A673 (cell line): ENCODE results near the gene POLR1A. TPM values are rescaled to one million over a fixed set of nuclear protein-coding genes. Genes with fewer than 3 reads are reported as not detected.

ENCODE experiments used
- BruUV-seq: library from RNA; stranded (reverse); fragments of 400-500 nt; replicated peaks from 2 replicates; lab custom pipeline; 2021; lab: Mats Ljungman, UMichigan
- CTCF ChIA-PET: fragments of 300-600 bp; sonication (Branson Sonifier 250); formaldehyde crosslinking; loops from one replicate; lab custom pipeline; 2022; ENCODE audit warnings: antibody characterized with exemption; lab: Charles Lee
- POLR2A ChIA-PET: fragments of 300-600 bp; sonication (Branson Sonifier 250); formaldehyde crosslinking; loops from one replicate; lab custom pipeline; 2022; ENCODE audit warnings: antibody characterized with exemption; ENCODE audit not compliant: low non-redundant PET; lab: Charles Lee
- DNase-seq: peaks from one replicate; pipeline ENCODE4 v3.0.0-alpha.2; 2015; ENCODE audit warnings: low spot score
- H3K27ac ChIP-seq: fragments of 200-600 bp; sonication (generic); 2 replicates; pipeline ENCODE4 v1.5.1; 2016; ENCODE audit warnings: mixed run types, low read depth, mild to moderate bottlenecking, mixed read lengths, antibody characterized with exemption, low read length; ENCODE audit not compliant: poor library complexity, severe bottlenecking
- H3K27me3 ChIP-seq: fragments of 200-600 bp; sonication (generic); replicated peaks from 2 replicates; pipeline ENCODE4 v1.6.1; 2017; ENCODE audit warnings: mixed run types, low read depth, mild to moderate bottlenecking, mixed read lengths, antibody characterized with exemption, low read length; ENCODE audit not compliant: insufficient read depth, poor library complexity
- H3K36me3 ChIP-seq: fragments of 200-600 bp; sonication (generic); 2 replicates; pipeline ENCODE4 v1.6.1; 2016; ENCODE audit warnings: mixed run types, mild to moderate bottlenecking, mixed read lengths, antibody characterized with exemption, low read length; ENCODE audit not compliant: insufficient read depth, poor library complexity, severe bottlenecking
- H3K4me1 ChIP-seq: fragments of 200-600 bp; sonication (generic); 2 replicates; pipeline ENCODE4 v1.6.1; 2017; ENCODE audit warnings: mixed run types, mild to moderate bottlenecking, mixed read lengths, antibody characterized with exemption, low read length; ENCODE audit not compliant: insufficient read depth, poor library complexity, severe bottlenecking
- H3K4me3 ChIP-seq: fragments of 200-600 bp; sonication (generic); 2 replicates; pipeline ENCODE4 v1.5.1; 2016; ENCODE audit warnings: low read depth, mixed run types, mild to moderate bottlenecking, mixed read lengths, low read length; ENCODE audit not compliant: poor library complexity, severe bottlenecking
- H3K9me3 ChIP-seq: fragments of 200-600 bp; sonication (generic); 2 replicates; pipeline ENCODE4 v1.6.1; 2016; ENCODE audit warnings: mixed run types, low read depth, mild to moderate bottlenecking, mixed read lengths, antibody characterized with exemption, low read length; ENCODE audit not compliant: poor library complexity, severe bottlenecking
- CTCF ChIP-seq: fragments of 300-800, 200-600 bp; sonication (generic); conservative IDR thresholded peaks from 2 replicates; pipeline ENCODE4 v1.5.1; 2017; ENCODE audit warnings: low read depth, mild to moderate bottlenecking, antibody characterized with exemption, low read length, moderate library complexity, mixed read lengths
- EZH2 ChIP-seq: fragments of 200-600 bp; sonication (generic); IDR thresholded peaks from 2 replicates; pipeline ENCODE4 v1.6.1; 2017; ENCODE audit warnings: borderline replicate concordance, low read depth, mild to moderate bottlenecking, mixed read lengths, antibody characterized with exemption, low read length; ENCODE audit not compliant: poor library complexity, severe bottlenecking
- intact Hi-C: fragments of 100-400 bp; cut with micrococcal nuclease; formaldehyde crosslinking; loops from one replicate; pipeline ENCODE4 v1.10.0; 2022; ENCODE audit not compliant: unreplicated experiment
- total RNA-seq: library from RNA; stranded (reverse); gene quantifications from 2 replicates; pipeline ENCODE4 v1.2.3, GENCODE V29; 2021

POLR1A gene
- total RNA-seq, 1 experiment from 2014 or later: 81.2 TPM

- no peaks in the 10 kb centered on the region for H3K9me3 ChIP-seq
- H3K4me1 ChIP-seq: peaks cover 25% of the 10 kb centered on the region
- H3K27ac ChIP-seq: peak overlapping the region; percentile 77
- H3K4me3 ChIP-seq: no peak overlapping the region
- peaks cover 75% of the 10 kb centered on the region for H3K36me3 ChIP-seq
- DNase-seq: no peak
- no peaks in the 10 kb centered on the region for H3K27me3 ChIP-seq
- TF ChIP-seq CTCF: no peak
- TF ChIP-seq EZH2: no peak
- POLR2A ChIA-PET: no interaction called here
- CTCF ChIA-PET: interaction anchor here (3.6 kb wide), 1 partner anchor 211 kb away, joined by 28 read pairs; no protein-coding TSS in a partner anchor
- BruUV-seq: no TSS peak
- intact Hi-C loops: no loop called here
These were observed 67.2 kb downstream of the POLR1A start for GRCh38 chr2:86038291-86039081.

DNA sequence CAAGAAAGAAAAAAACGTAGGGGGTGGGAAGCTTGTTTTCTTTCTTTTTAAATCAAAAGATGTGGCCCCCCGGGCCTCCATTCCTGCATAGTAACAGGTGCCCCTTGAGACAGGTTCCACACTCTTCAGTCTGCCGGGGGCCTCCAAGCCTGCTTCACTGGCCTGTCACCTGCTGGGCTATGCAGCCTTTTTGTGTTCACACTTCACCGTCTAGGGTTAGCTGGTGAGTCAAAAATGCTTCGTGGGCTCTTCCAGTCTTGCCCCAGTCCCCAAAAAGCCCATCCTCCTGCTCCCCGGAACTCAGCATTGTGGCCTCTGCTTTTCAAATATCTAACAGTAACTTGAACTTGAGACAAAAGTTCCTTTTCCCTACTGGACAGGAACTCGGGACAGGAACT, 67.9 kb downstream of the POLR1A start:
- no TSS peak for BruUV-seq
- ChIA-PET CTCF (interaction anchor here (3.6 kb wide), 1 partner anchor 211 kb away, joined by 28 read pairs; no protein-coding TSS in a partner anchor), POLR2A (no interaction called here)
- H3K4me1 ChIP-seq: peaks cover 25% of the 10 kb centered on the region
- H3K27me3 ChIP-seq: no peaks in the 10 kb centered on the region
- peaks cover 75% of the 10 kb centered on the region for H3K36me3 ChIP-seq
- TF ChIP-seq CTCF: no peak
- no peaks in the 10 kb centered on the region for H3K9me3 ChIP-seq
- intact Hi-C loops: loop anchor here (2.0 kb wide), 1 partner anchor 149 kb away; the partner anchor contains the start of gene ST3GAL5
- no peak for DNase-seq
- peak overlapping the region; percentile 77 for H3K27ac ChIP-seq
- no peak overlapping the region for H3K4me3 ChIP-seq

DNA sequence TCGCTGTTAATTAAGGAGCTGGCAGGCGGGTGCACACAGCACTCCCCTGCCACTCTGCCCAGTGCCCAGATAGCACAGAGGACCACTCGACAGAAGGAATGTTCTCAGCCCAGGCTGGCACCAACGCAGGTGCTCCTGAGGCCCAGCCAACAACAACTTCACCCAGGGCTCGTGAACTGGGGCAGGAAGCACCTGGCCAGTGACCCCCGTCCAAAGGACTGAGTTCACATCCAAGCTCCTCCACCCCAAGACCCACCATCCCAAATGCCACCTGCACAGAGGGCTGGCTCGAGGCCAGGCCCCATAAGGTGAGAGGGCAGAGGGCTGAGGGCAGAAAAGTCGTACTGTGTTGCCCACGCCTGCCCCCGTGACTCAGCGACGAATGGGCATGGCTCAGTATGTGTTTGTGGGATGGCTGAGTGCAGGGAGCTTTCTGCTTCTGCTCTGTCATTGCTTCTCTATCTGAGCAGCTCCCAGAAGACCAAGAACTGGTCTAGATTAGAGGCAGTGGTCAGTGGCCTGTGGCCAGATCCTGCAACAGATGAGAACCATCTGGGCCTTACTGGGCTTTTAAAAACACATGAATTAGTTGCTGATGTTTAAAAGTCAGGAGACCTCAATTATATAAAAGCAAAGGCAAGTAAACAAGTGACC, 68.4 kb downstream of the POLR1A start:
- no peaks in the 10 kb centered on the region for H3K27me3 ChIP-seq
- DNase-seq: no peak
- intact Hi-C loops: loop anchor here (2.0 kb wide), 1 partner anchor 148 kb away; the partner anchor contains the start of gene ST3GAL5
- no peak overlapping the region for H3K4me3 ChIP-seq
- peak overlapping the region; percentile 77 for H3K27ac ChIP-seq
- no peak for TF ChIP-seq EZH2
- no peak for TF ChIP-seq CTCF
- H3K9me3 ChIP-seq: no peaks in the 10 kb centered on the region
- BruUV-seq: no TSS peak
- POLR2A ChIA-PET: interaction anchor here (0.5 kb wide), 1 partner anchor 91 kb away, joined by 4 read pairs; no protein-coding TSS in a partner anchor
- peaks cover 75% of the 10 kb centered on the region for H3K36me3 ChIP-seq
- CTCF ChIA-PET: interaction anchor here (3.6 kb wide), 1 partner anchor 210 kb away, joined by 28 read pairs; no protein-coding TSS in a partner anchor
- peaks cover 25% of the 10 kb centered on the region for H3K4me1 ChIP-seq
